Measurements from ENCODE around the gene KNG1. TPM values are rescaled to one million over a fixed set of nuclear protein-coding genes. Genes with fewer than 3 reads are reported as not detected.

The KNG1 gene
- total RNA-seq, 6 donors from 2014 or later: 0.46 to 0.51 TPM; not detected in 4

- H3K27me3 ChIP-seq: no peaks in the 10 kb centered on the region
- H3K4me3 ChIP-seq: no peak overlapping the region
- DNase-seq (no peak), ATAC-seq (ENCODE audit: low FRiP score in 2 of 2) (no peak)
- H3K9me3 ChIP-seq: no peaks in the 10 kb centered on the region
- H3K4me1 ChIP-seq: no peaks in the 10 kb centered on the region
- no peaks in the 10 kb centered on the region for H3K36me3 ChIP-seq
- H3K27ac ChIP-seq: no peak overlapping the region
- no peak for TF ChIP-seq POLR2AphosphoS5 (IDR thresholded peaks at IDR 0.05)
- TF ChIP-seq POLR2A (IDR thresholded peaks at IDR 0.05): no peak
- TF ChIP-seq EP300 (IDR thresholded peaks at IDR 0.05): no peak
- no peak for TF ChIP-seq CTCF (IDR thresholded peaks at IDR 0.05)
- 84 to 89% methylated on average over 12 of the region's 12 CpGs for WGBS, 2 donors
Observed at GRCh38 chr3:186724911-186725310, 7.8 kb downstream of the KNG1 start.

- H3K27me3 ChIP-seq: no peaks in the 10 kb centered on the region
- 83 to 92% methylated on average over 4 of the region's 4 CpGs for WGBS, 2 donors
Observed at GRCh38 chr3:186732169-186732766, 15.1 kb downstream of the KNG1 start.

GRCh38 chr3:186742618-186743380 lies 25.6 kb downstream of the KNG1 start:
- Histone ChIP-seq H3K27me3 (no peaks in the 10 kb centered on the region), H3K27ac (no peak overlapping the region), H3K9me3 (no peaks in the 10 kb centered on the region), H3K36me3 (no peaks in the 10 kb centered on the region), H3K4me3 (no peak overlapping the region), H3K4me1 (peaks cover 0 to 6% (median 1%) of the 10 kb centered on the region in 4 donors)
- 71 to 87% methylated on average over 7 of the region's 7 CpGs for WGBS, 2 donors
- ATAC-seq (ENCODE audit: low FRiP score in 2 of 2) (no peak), DNase-seq (no peak)
- TF ChIP-seq EP300 (IDR thresholded peaks at IDR 0.05): no peak
- TF ChIP-seq CTCF (IDR thresholded peaks at IDR 0.05): no peak
- TF ChIP-seq POLR2AphosphoS5 (IDR thresholded peaks at IDR 0.05): no peak
- no peak for TF ChIP-seq POLR2A (IDR thresholded peaks at IDR 0.05)

More at GRCh38 chr3:186732169-186732766, 15.1 kb downstream of the KNG1 start:
- no peak for TF ChIP-seq EP300 (IDR thresholded peaks at IDR 0.05)
- no peak for TF ChIP-seq POLR2AphosphoS5 (IDR thresholded peaks at IDR 0.05)
- TF ChIP-seq POLR2A (IDR thresholded peaks at IDR 0.05): no peak
- no peak for TF ChIP-seq CTCF (IDR thresholded peaks at IDR 0.05)
- DNase-seq (no peak), ATAC-seq (ENCODE audit: low FRiP score in 2 of 2) (no peak)
- Histone ChIP-seq H3K9me3 (no peaks in the 10 kb centered on the region), H3K36me3 (no peaks in the 10 kb centered on the region), H3K4me1 (no peaks in the 10 kb centered on the region), H3K4me3 (no peak overlapping the region), H3K27ac (no peak overlapping the region)

GRCh38 chr3:186743666-186744065 lies 26.5 kb downstream of the KNG1 start:
- peaks cover 0 to 6% (median 1%) of the 10 kb centered on the region in 4 donors for H3K4me1 ChIP-seq
- TF ChIP-seq POLR2AphosphoS5 (IDR thresholded peaks at IDR 0.05) (no peak), POLR2A (IDR thresholded peaks at IDR 0.05) (no peak), EP300 (IDR thresholded peaks at IDR 0.05) (no peak), CTCF (IDR thresholded peaks at IDR 0.05) (no peak)
- H3K9me3 ChIP-seq: no peaks in the 10 kb centered on the region
- DNase-seq (no peak), ATAC-seq (ENCODE audit: low FRiP score in 2 of 2) (no peak)
- H3K27ac ChIP-seq: no peak overlapping the region
- no peaks in the 10 kb centered on the region for H3K27me3 ChIP-seq
- H3K36me3 ChIP-seq: no peaks in the 10 kb centered on the region
- 63 to 74% methylated on average over 3 of the region's 3 CpGs for WGBS, 2 donors
- no peak overlapping the region for H3K4me3 ChIP-seq
